ENCODE measurements around the gene SYK. TPM values are rescaled to one million over a fixed set of nuclear protein-coding genes. Genes with fewer than 3 reads are reported as not detected.

The SYK gene
- total RNA-seq, 1 donor from 2014 or later: not detected

DNA sequence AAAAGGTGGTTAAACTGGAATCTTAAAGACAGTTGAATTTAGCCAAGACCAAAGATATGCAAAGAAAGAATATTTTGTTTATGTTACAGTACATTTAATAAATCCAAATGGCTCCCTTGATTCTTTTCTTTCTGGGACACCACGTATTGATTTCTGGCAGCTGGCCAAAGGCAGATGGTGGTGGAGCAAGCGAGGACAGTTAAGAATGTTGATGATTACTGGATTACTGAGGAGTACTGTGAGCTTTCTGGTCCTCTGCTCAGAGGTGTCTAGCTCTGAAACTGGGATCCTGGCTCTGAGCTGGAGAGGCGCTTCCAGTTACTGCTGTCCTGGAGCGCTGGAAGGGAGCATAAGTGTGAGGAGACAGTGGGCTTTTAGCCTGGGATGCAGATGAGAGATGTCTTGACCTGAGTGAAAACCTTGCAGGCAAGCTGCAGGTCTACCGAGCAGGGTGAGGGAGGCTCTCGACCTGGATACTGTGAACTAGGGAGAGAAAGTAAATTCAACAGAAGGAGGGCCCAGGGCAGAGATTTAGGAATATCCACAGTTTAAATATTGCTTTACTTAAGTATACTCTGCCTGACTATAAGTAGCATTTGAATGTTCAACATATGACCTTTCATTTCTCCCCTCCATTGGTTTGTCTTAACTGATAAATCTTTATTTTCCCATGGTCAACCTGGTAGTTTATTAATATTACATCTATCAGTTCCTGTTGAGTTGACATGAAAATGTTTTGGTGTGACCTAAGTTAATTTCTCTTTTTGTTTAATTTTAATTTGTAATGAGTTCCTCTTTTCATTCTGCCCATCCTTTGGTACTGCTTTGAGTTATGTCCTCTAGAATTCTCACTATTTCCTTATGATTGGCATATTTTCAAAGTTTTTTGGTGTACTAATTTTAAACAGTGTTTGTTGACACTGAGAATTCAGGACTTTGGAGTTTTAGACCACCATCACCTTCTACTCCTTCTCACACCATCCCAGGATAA, 3.7 kb downstream of the SYK start:
- DNase-seq (ENCODE audit: low spot score): no peak
- Histone ChIP-seq H3K27me3 (peaks cover 80% of the 10 kb centered on the region), H3K9me3 (ENCODE audit: low read depth) (no peaks in the 10 kb centered on the region), H2AFZ (replicated peaks) (no peak overlapping the region), H3F3A (ENCODE audit: low read depth) (no peaks in the 10 kb centered on the region), H4K20me1 (ENCODE audit: low read depth) (no peaks in the 10 kb centered on the region), H3K9ac (no peak overlapping the region), H3K4me1 (peaks cover 7% of the 10 kb centered on the region), H3K27ac (no peak overlapping the region), H3K4me3 (no peak overlapping the region), H3K36me3 (no peaks in the 10 kb centered on the region), H3K79me2 (ENCODE audit: low read depth) (no peaks in the 10 kb centered on the region), H3K4me2 (no peak overlapping the region)
- Mint-ChIP-seq H3K9me3 (no peaks in the 10 kb centered on the region), H3K4me1 (peaks cover 2% of the 10 kb centered on the region), H3K4me3 (no peak overlapping the region), H3K27me3 (ENCODE audit: insufficient read depth, low read depth) (peaks cover 23% of the 10 kb centered on the region), H3K36me3 (no peaks in the 10 kb centered on the region), H3K27ac (no peak overlapping the region)
- TF ChIP-seq, protein P1, sequence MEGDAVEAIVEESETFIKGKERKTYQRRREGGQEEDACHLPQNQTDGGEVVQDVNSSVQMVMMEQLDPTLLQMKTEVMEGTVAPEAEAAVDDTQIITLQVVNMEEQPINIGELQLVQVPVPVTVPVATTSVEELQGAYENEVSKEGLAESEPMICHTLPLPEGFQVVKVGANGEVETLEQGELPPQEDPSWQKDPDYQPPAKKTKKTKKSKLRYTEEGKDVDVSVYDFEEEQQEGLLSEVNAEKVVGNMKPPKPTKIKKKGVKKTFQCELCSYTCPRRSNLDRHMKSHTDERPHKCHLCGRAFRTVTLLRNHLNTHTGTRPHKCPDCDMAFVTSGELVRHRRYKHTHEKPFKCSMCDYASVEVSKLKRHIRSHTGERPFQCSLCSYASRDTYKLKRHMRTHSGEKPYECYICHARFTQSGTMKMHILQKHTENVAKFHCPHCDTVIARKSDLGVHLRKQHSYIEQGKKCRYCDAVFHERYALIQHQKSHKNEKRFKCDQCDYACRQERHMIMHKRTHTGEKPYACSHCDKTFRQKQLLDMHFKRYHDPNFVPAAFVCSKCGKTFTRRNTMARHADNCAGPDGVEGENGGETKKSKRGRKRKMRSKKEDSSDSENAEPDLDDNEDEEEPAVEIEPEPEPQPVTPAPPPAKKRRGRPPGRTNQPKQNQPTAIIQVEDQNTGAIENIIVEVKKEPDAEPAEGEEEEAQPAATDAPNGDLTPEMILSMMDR (IDR thresholded peaks at IDR 0.05): no peak
- TF ChIP-seq EZH2phosphoT487 (IDR thresholded peaks at IDR 0.05) (no peak), EZH2 (IDR thresholded peaks at IDR 0.05) (no peak)

DNA sequence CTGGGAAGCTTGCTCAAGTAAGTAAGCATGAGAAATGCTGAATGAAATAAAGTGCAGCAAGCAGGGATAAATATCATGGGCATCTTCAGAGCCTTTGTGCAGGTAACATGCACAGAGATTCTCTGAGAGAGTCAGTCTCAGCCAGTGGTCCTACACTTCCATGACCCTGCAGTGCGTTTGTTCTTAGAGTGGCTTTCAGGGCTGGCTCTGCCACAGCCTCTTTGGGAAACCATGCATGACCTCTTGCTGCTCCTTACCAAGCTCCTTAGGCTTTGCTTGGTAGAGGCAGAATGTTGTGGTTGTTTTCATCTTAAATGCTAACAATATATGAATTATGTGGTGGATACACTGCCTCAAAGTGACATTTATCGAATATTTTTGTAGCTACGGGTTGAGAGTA, 5.4 kb downstream of the SYK start:
- Histone ChIP-seq H4K20me1 (ENCODE audit: low read depth) (no peaks in the 10 kb centered on the region), H3K9ac (no peak overlapping the region), H3K36me3 (no peaks in the 10 kb centered on the region), H3F3A (ENCODE audit: low read depth) (no peaks in the 10 kb centered on the region), H3K79me2 (ENCODE audit: low read depth) (no peaks in the 10 kb centered on the region), H3K4me3 (no peak overlapping the region), H2AFZ (replicated peaks) (no peak overlapping the region), H3K4me1 (peaks cover 4% of the 10 kb centered on the region), H3K27me3 (peaks cover 63% of the 10 kb centered on the region), H3K4me2 (no peak overlapping the region), H3K9me3 (ENCODE audit: low read depth) (no peaks in the 10 kb centered on the region), H3K27ac (no peak overlapping the region)
- no peaks in the 10 kb centered on the region for H3K36me3 Mint-ChIP-seq
- peaks cover 13% of the 10 kb centered on the region for H3K27me3 Mint-ChIP-seq (ENCODE audit: insufficient read depth, low read depth)
- no peak overlapping the region for H3K4me3 Mint-ChIP-seq
- no peak for TF ChIP-seq EZH2phosphoT487 (IDR thresholded peaks at IDR 0.05)
- H3K27ac Mint-ChIP-seq: no peak overlapping the region
- H3K4me1 Mint-ChIP-seq: peaks cover 2% of the 10 kb centered on the region
- no peak for DNase-seq (ENCODE audit: low spot score)
- H3K9me3 Mint-ChIP-seq: no peaks in the 10 kb centered on the region

DNA sequence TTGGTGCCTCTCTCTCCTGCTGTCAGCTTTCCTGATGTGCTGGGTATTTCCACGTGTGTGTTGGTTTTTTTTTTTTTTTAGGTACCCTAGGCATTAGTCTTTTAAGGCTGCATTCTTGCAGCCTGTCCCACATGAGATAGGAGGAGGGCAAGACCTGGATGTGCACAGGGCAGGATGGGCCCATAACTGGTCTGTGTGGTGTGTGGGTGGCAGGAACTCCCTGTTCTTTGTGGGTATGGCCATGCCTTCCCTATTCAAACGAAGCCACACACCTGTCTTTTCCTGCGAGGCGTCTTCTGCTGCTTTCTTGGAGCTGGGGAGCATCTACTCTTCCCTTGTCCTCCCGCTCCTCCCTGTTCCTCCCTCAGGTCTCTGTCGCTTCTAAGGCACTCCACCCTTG, 6.8 kb downstream of the SYK start:
- H3K4me1 Mint-ChIP-seq: no peaks in the 10 kb centered on the region
- H3K27me3 Mint-ChIP-seq (ENCODE audit: insufficient read depth, low read depth): peaks cover 3% of the 10 kb centered on the region
- no peak overlapping the region for H3K4me3 Mint-ChIP-seq
- Histone ChIP-seq H3F3A (ENCODE audit: low read depth) (no peaks in the 10 kb centered on the region), H3K4me2 (no peak overlapping the region), H3K79me2 (ENCODE audit: low read depth) (no peaks in the 10 kb centered on the region), H3K9me3 (ENCODE audit: low read depth) (no peaks in the 10 kb centered on the region), H3K4me1 (no peaks in the 10 kb centered on the region), H3K9ac (no peak overlapping the region), H3K4me3 (no peak overlapping the region), H2AFZ (replicated peaks) (no peak overlapping the region), H4K20me1 (ENCODE audit: low read depth) (no peaks in the 10 kb centered on the region), H3K27me3 (peaks cover 63% of the 10 kb centered on the region), H3K27ac (no peak overlapping the region), H3K36me3 (no peaks in the 10 kb centered on the region)
- peak overlapping the region; percentile 81 for H3K27ac Mint-ChIP-seq
- DNase-seq (ENCODE audit: low spot score): no peak
- no peaks in the 10 kb centered on the region for H3K36me3 Mint-ChIP-seq
- TF ChIP-seq EZH2phosphoT487 (IDR thresholded peaks at IDR 0.05) (no peak), EZH2 (IDR thresholded peaks at IDR 0.05) (no peak)
- TF ChIP-seq, protein P1 (IDR thresholded peaks at IDR 0.05): no peak
- no peaks in the 10 kb centered on the region for H3K9me3 Mint-ChIP-seq
